PC-9 (cell line): Measurements from ENCODE around the gene KRT16. TPM values are rescaled to one million over a fixed set of nuclear protein-coding genes. Genes with fewer than 3 reads are reported as not detected.
A peak's percentile ranks its signal among the peaks of the same experiment; 100 is the strongest.

Source experiments
- BruUV-seq: library from RNA; stranded (reverse); fragments of 400-500 nt; replicated peaks from 2 replicates; lab custom pipeline; 2021; lab: Mats Ljungman, UMichigan
- CTCF ChIA-PET: fragments of 300-600 bp; sonication (Branson Sonifier 250); formaldehyde crosslinking; loops from one replicate; lab custom pipeline; 2022; ENCODE audit warnings: antibody characterized with exemption; lab: Charles Lee
- POLR2A ChIA-PET: fragments of 300-600 bp; sonication (Branson Sonifier 250); formaldehyde crosslinking; loops from one replicate; lab custom pipeline; 2022; ENCODE audit warnings: antibody characterized with exemption; ENCODE audit not compliant: unreplicated experiment; lab: Charles Lee
- DNase-seq, 2 experiments: peaks; one replicate each; pipeline versions ENCODE4 v3.0.0 to v3.0.0-alpha.2; 2015 to 2022; ENCODE audit warnings: mixed read lengths in 1 of 2
- H2AFZ ChIP-seq: fragments of 200-600 bp; sonication (generic); 2 replicates; pipeline ENCODE4 v1.8.1; 2017; ENCODE audit warnings: antibody characterized with exemption
- H3F3A ChIP-seq: fragments of 200-600 bp; sonication (generic); 2 replicates; pipeline ENCODE4 v1.8.1; 2017; ENCODE audit warnings: antibody characterized with exemption, mild to moderate bottlenecking, low read depth; ENCODE audit not compliant: insufficient read depth
- H3K27ac ChIP-seq: fragments of 200-600 bp; sonication (generic); 2 replicates; pipeline ENCODE4 v1.6.1; 2016; ENCODE audit warnings: mixed run types
- H3K27me3 ChIP-seq: fragments of 200-600 bp; sonication (generic); 2 replicates; pipeline ENCODE4 v1.6.1; 2016; ENCODE audit warnings: low read depth, mixed run types; ENCODE audit not compliant: insufficient read depth
- H3K36me3 ChIP-seq: fragments of 200-600 bp; sonication (generic); 2 replicates; pipeline ENCODE4 v1.6.1; 2016; ENCODE audit warnings: low read depth, mixed run types
- H3K4me1 ChIP-seq: fragments of 200-600 bp; sonication (generic); replicated peaks from 2 replicates; pipeline ENCODE4 v1.6.1; 2016; ENCODE audit warnings: mixed run types; ENCODE audit not compliant: insufficient read depth
- H3K4me2 ChIP-seq: fragments of 200-600 bp; sonication (generic); 2 replicates; pipeline ENCODE4 v1.6.1; 2017; ENCODE audit warnings: mixed run types
- H3K4me3 ChIP-seq: fragments of 200-600 bp; sonication (generic); 2 replicates; pipeline ENCODE4 v1.6.1; 2016; ENCODE audit warnings: mixed run types
- H3K79me2 ChIP-seq: fragments of 200-600 bp; sonication (generic); 2 replicates; pipeline ENCODE4 v1.6.1; 2017; ENCODE audit warnings: low read depth, mixed run types
- H3K9me2 ChIP-seq: fragments of 200-600 bp; sonication (generic); 2 replicates; pipeline ENCODE4 v1.8.1; 2017; ENCODE audit warnings: mild to moderate bottlenecking; ENCODE audit not compliant: insufficient read depth
- H3K9me3 ChIP-seq: fragments of 200-600 bp; sonication (generic); 2 replicates; pipeline ENCODE4 v1.8.1; 2016; ENCODE audit warnings: low read depth; ENCODE audit not compliant: insufficient read depth
- H4K20me1 ChIP-seq: fragments of 200-600 bp; sonication (generic); 2 replicates; pipeline ENCODE4 v1.8.1; 2017; ENCODE audit not compliant: insufficient read depth
- EZH2 ChIP-seq: fragments of 200-600 bp; sonication (generic); IDR thresholded peaks from 2 replicates; pipeline ENCODE4 v1.8.0; 2017; ENCODE audit warnings: antibody characterized with exemption, low read depth
- intact Hi-C: fragments of 100-400 bp; cut with micrococcal nuclease; formaldehyde crosslinking; loops from one replicate; pipeline ENCODE4 v1.10.0; 2022; ENCODE audit not compliant: unreplicated experiment
- total RNA-seq: library from RNA; stranded (reverse); gene quantifications from 2 replicates; pipeline ENCODE4 v1.2.3, GENCODE V29; 2021
- TF ChIP-seq, protein P1 (sequence below): fragments of 200-600 bp; sonication (generic); conservative IDR thresholded peaks from 2 replicates; pipeline ENCODE4 v1.6.1; 2017; ENCODE audit warnings: mixed run types, antibody characterized with exemption, mild to moderate bottlenecking, moderate library complexity

The KRT16 gene
- total RNA-seq, 1 experiment from 2014 or later: 41.7 TPM

GRCh38 chr17:41659427-41660212 is 47.1 kb upstream of the KRT16 start:
- Histone ChIP-seq H3K27me3 (no peaks in the 10 kb centered on the region), H3K9me2 (no peaks in the 10 kb centered on the region), H3K36me3 (no peaks in the 10 kb centered on the region), H3K4me1 (peaks cover 33% of the 10 kb centered on the region), H3F3A (peaks cover 22% of the 10 kb centered on the region), H3K4me3 (no peak overlapping the region), H3K27ac (no peak overlapping the region), H3K9me3 (no peaks in the 10 kb centered on the region), H3K4me2 (no peak overlapping the region), H3K79me2 (peaks cover 5% of the 10 kb centered on the region; the same call in 1 of the 2 replicates), H2AFZ (no peak overlapping the region), H4K20me1 (no peaks in the 10 kb centered on the region)
- CTCF ChIA-PET: interaction anchor here (0.5 to 0.6 kb wide), 2 partner anchors 11 to 830 kb away, joined by 3 to 4 read pairs; no protein-coding TSS in a partner anchor
- no TSS peak for BruUV-seq
- POLR2A ChIA-PET: interaction anchor here (0.6 kb wide), 1 partner anchor 160 kb away, joined by 3 read pairs; no protein-coding TSS in a partner anchor
- intact Hi-C loops: loop anchor here (5.0 to 10.0 kb wide), 2 partner anchors 257 to 1305 kb away; no protein-coding TSS in a partner anchor
- TF ChIP-seq EZH2: no peak
- TF ChIP-seq, protein P1, sequence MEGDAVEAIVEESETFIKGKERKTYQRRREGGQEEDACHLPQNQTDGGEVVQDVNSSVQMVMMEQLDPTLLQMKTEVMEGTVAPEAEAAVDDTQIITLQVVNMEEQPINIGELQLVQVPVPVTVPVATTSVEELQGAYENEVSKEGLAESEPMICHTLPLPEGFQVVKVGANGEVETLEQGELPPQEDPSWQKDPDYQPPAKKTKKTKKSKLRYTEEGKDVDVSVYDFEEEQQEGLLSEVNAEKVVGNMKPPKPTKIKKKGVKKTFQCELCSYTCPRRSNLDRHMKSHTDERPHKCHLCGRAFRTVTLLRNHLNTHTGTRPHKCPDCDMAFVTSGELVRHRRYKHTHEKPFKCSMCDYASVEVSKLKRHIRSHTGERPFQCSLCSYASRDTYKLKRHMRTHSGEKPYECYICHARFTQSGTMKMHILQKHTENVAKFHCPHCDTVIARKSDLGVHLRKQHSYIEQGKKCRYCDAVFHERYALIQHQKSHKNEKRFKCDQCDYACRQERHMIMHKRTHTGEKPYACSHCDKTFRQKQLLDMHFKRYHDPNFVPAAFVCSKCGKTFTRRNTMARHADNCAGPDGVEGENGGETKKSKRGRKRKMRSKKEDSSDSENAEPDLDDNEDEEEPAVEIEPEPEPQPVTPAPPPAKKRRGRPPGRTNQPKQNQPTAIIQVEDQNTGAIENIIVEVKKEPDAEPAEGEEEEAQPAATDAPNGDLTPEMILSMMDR: no peak
- no peak for DNase-seq

- H3K79me2 ChIP-seq: peaks cover 6% of the 10 kb centered on the region; the same call in 1 of the 2 replicates
- no peaks in the 10 kb centered on the region for H3K9me3 ChIP-seq
- peaks cover 22% of the 10 kb centered on the region for H3F3A ChIP-seq
- intact Hi-C loops: loop anchor here (5.0 kb wide), 1 partner anchor 257 kb away; no protein-coding TSS in a partner anchor
- H2AFZ ChIP-seq: no peak overlapping the region
- no peaks in the 10 kb centered on the region for H3K27me3 ChIP-seq
- H3K4me2 ChIP-seq: no peak overlapping the region
- H4K20me1 ChIP-seq: no peaks in the 10 kb centered on the region
- peaks cover 38% of the 10 kb centered on the region for H3K4me1 ChIP-seq
- no TSS peak for BruUV-seq
- no peak overlapping the region for H3K4me3 ChIP-seq
- no peak for DNase-seq
- ChIA-PET CTCF (no interaction called here), POLR2A (no interaction called here)
- H3K27ac ChIP-seq: no peak overlapping the region
- no peak for TF ChIP-seq EZH2
- H3K9me2 ChIP-seq: no peaks in the 10 kb centered on the region
- H3K36me3 ChIP-seq: no peaks in the 10 kb centered on the region
Observed at GRCh38 chr17:41658846-41659245, 46.3 kb upstream of the KRT16 start.

- H3K9me2 ChIP-seq: no peaks in the 10 kb centered on the region
- no peaks in the 10 kb centered on the region for H3K27me3 ChIP-seq
- intact Hi-C loops: loop anchor here (5.0 kb wide), 1 partner anchor 256 kb away; no protein-coding TSS in a partner anchor
- no peaks in the 10 kb centered on the region for H4K20me1 ChIP-seq
- TF ChIP-seq, protein P1: no peak
- TF ChIP-seq EZH2: no peak
- peaks cover 47% of the 10 kb centered on the region for H3K4me1 ChIP-seq
- H3K4me3 ChIP-seq: no peak overlapping the region
- H3K9me3 ChIP-seq: no peaks in the 10 kb centered on the region
- CTCF ChIA-PET: interaction anchor here (1.4 kb wide), 1 partner anchor 9 kb away, joined by 10 read pairs; no protein-coding TSS in a partner anchor
- H3K27ac ChIP-seq: 0 out of 2 replicates have a peak overlapping the region, but pooled peaks have one; percentile 98
- no peaks in the 10 kb centered on the region for H3K36me3 ChIP-seq
- BruUV-seq: no TSS peak
- peaks cover 31% of the 10 kb centered on the region for H3F3A ChIP-seq
- peaks cover 8% of the 10 kb centered on the region; the same call in 1 of the 2 replicates for H3K79me2 ChIP-seq
- POLR2A ChIA-PET: no interaction called here
- H2AFZ ChIP-seq: no peak overlapping the region
- no peak for DNase-seq
- no peak overlapping the region for H3K4me2 ChIP-seq
Observed at GRCh38 chr17:41657936-41658335, 45.4 kb upstream of the KRT16 start.
